Measurements from ENCODE around the gene SLC25A5.

The SLC25A5 gene

GRCh38 chrX:119516157-119516702 is 48.0 kb downstream of the SLC25A5 start:
- no peak for TF ChIP-seq GABPA (IDR thresholded peaks at IDR 0.05; ENCODE audit: low read depth)
- TF ChIP-seq POLR2AphosphoS5 (IDR thresholded peaks at IDR 0.05; ENCODE audit: low read depth): no peak
- no peak for TF ChIP-seq REST (IDR thresholded peaks at IDR 0.05; ENCODE audit: insufficient replicate concordance, low read depth)
- TF ChIP-seq SPI1 (IDR thresholded peaks at IDR 0.05; ENCODE audit: borderline replicate concordance, low read depth): no peak
- TF ChIP-seq, protein P1, sequence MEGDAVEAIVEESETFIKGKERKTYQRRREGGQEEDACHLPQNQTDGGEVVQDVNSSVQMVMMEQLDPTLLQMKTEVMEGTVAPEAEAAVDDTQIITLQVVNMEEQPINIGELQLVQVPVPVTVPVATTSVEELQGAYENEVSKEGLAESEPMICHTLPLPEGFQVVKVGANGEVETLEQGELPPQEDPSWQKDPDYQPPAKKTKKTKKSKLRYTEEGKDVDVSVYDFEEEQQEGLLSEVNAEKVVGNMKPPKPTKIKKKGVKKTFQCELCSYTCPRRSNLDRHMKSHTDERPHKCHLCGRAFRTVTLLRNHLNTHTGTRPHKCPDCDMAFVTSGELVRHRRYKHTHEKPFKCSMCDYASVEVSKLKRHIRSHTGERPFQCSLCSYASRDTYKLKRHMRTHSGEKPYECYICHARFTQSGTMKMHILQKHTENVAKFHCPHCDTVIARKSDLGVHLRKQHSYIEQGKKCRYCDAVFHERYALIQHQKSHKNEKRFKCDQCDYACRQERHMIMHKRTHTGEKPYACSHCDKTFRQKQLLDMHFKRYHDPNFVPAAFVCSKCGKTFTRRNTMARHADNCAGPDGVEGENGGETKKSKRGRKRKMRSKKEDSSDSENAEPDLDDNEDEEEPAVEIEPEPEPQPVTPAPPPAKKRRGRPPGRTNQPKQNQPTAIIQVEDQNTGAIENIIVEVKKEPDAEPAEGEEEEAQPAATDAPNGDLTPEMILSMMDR (IDR thresholded peaks at IDR 0.05; ENCODE audit: insufficient read depth, low read length): peak; percentile 71
- DNase-seq (ENCODE audit: low read depth in 1 of 2, low spot score in 1 of 2): peak; percentile 43 to 70
- H3K27me3 ChIP-seq (ENCODE audit: insufficient read depth, poor library complexity, severe bottlenecking): no peaks in the 10 kb centered on the region
- H3K27ac ChIP-seq (replicated peaks): no peak overlapping the region
- H3K4me3 ChIP-seq (replicated peaks; ENCODE audit: insufficient read depth, low read length): no peak overlapping the region

DNA sequence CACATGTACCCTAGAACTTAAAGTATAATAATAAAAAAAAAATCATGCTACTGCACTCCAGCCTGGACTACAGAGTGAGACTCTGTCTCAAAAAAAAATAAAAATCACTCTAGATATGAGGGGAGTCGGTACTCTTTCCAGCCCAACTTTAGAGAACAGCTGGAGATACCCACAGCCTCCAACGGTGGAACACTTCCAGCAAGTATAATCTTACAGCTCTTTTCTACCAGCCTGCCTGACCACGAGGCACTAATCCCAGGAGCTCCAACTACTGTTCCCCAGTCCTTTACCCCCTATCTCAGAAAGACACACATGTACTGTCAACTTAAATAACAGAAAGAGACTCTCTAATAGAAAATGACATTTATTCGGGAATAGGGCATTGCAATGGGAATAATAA is 50.1 kb downstream of the SLC25A5 start:
- TF ChIP-seq SPI1 (IDR thresholded peaks at IDR 0.05; ENCODE audit: borderline replicate concordance, low read depth) (no peak), GABPA (IDR thresholded peaks at IDR 0.05; ENCODE audit: low read depth) (no peak), POLR2AphosphoS5 (IDR thresholded peaks at IDR 0.05; ENCODE audit: low read depth) (no peak), REST (IDR thresholded peaks at IDR 0.05; ENCODE audit: insufficient replicate concordance, low read depth) (no peak)
- TF ChIP-seq, protein P1 (IDR thresholded peaks at IDR 0.05; ENCODE audit: insufficient read depth, low read length): no peak
- Histone ChIP-seq H3K27ac (replicated peaks) (no peak overlapping the region), H3K27me3 (ENCODE audit: insufficient read depth, poor library complexity, severe bottlenecking) (no peaks in the 10 kb centered on the region), H3K4me3 (replicated peaks; ENCODE audit: insufficient read depth, low read length) (no peak overlapping the region)
- DNase-seq (ENCODE audit: low read depth in 1 of 2, low spot score in 1 of 2): no peak

Data from HL-60 (cell line).